Urinary bladder (tissue), 4 donors: ENCODE results near the gene PSAT1. TPM values are rescaled to one million over a fixed set of nuclear protein-coding genes. Genes with fewer than 3 reads are reported as not detected.
A peak's percentile ranks its signal among the peaks of the same experiment; 100 is the strongest.
"Not testable (repeated sequence)": the region's sequence is repeated elsewhere in the genome, so short reads cannot be mapped to it uniquely, and the experiment has no call there.

ENCODE experiments used
- DNase-seq: peaks from one replicate; pipeline ENCODE4 v3.0.0-alpha.2; 2015; ENCODE audit errors: extremely low spot score
- H3K27ac ChIP-seq: one replicate; pipeline ENCODE4 v1.5.1; 2013; ENCODE audit warnings: low read depth, mild to moderate bottlenecking, moderate library complexity
- H3K36me3 ChIP-seq: one replicate; pipeline ENCODE4 v1.6.1; 2013; ENCODE audit warnings: mild to moderate bottlenecking, moderate library complexity; ENCODE audit not compliant: insufficient read depth
- H3K4me1 ChIP-seq: one replicate; pipeline ENCODE4 v1.6.1; 2013; ENCODE audit warnings: mild to moderate bottlenecking, moderate library complexity; ENCODE audit not compliant: insufficient read depth
- H3K4me3 ChIP-seq: one replicate; pipeline ENCODE4 v1.5.1; 2013; ENCODE audit warnings: low read depth, low read length
- WGBS: extraction: QIAGEN DNeasy Blood & Tissue Kit; methylation state at CpG from one replicate; pipeline ENCODE4 v1.1.7; 2013; 5-methylcytosine and 5-hydroxymethylcytosine counted together
- polyA plus RNA-seq: library from polyadenylated mRNA; stranded (reverse); fragments of 200-250 nt; gene quantifications from one replicate; pipeline ENCODE4 v1.2.3, GENCODE V29; 2013
- total RNA-seq: library from RNA; depleted of rRNA; stranded (reverse); fragments of >200 nt; gene quantifications from one replicate; pipeline ENCODE4 v1.2.3, GENCODE V29; 2014
- donor health status: healthy with polysubstance abuse.
- donor health status: healthy.

PSAT1 gene
- total and polyA plus RNA-seq, 2 donors, result 4.7 to 9.4 TPM

- no peak overlapping the region for H3K27ac ChIP-seq
- WGBS, result 28% methylated on average over 3 of the region's 3 CpGs
- no peak overlapping the region for H3K4me3 ChIP-seq
- peak; percentile 74 for DNase-seq
- no peaks in the 10 kb centered on the region for H3K4me1 ChIP-seq
- no peaks in the 10 kb centered on the region for H3K36me3 ChIP-seq
Measured at GRCh38 chr9:78280982-78281668, 15.8 kb upstream of the PSAT1 start.

GRCh38 chr9:78284181-78284580 lies 12.7 kb upstream of the PSAT1 start:
- not testable (repeated sequence) for H3K4me3 ChIP-seq, H3K27ac ChIP-seq, DNase-seq, H3K4me1 ChIP-seq, H3K36me3 ChIP-seq
- 90% methylated on average over 4 of the region's 4 CpGs for WGBS

DNA sequence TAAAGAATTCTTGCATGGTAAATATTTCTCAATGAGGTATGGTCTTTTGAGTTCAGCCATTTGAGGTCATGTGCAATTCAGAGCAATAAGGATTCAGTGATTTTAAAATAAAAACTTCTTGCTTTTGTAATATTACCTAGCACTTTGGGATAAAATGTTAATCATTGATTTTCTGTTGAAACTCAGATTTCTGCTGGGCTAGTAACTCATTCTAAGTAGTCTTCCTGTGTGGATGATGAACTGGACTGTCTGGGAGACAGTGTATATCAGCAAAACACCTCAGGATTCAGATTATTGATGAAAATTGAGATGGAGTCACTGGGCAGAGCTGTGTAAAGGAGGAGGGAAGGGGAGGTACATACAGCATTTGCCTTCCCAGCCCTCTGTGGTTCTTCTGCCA lies 10.8 kb upstream of the PSAT1 start:
- no peak for DNase-seq
- H3K4me3 ChIP-seq, result no peak overlapping the region
- no peaks in the 10 kb centered on the region for H3K4me1 ChIP-seq
- H3K27ac ChIP-seq, result no peak overlapping the region
- H3K36me3 ChIP-seq, result no peaks in the 10 kb centered on the region

GRCh38 chr9:78286946-78287388 lies 10.0 kb upstream of the PSAT1 start:
- H3K4me1 ChIP-seq, result no peaks in the 10 kb centered on the region
- no peaks in the 10 kb centered on the region for H3K36me3 ChIP-seq
- H3K27ac ChIP-seq, result no peak overlapping the region
- no peak overlapping the region for H3K4me3 ChIP-seq
- WGBS, result 99% methylated on average over 6 of the region's 6 CpGs
- DNase-seq, result no peak

DNA sequence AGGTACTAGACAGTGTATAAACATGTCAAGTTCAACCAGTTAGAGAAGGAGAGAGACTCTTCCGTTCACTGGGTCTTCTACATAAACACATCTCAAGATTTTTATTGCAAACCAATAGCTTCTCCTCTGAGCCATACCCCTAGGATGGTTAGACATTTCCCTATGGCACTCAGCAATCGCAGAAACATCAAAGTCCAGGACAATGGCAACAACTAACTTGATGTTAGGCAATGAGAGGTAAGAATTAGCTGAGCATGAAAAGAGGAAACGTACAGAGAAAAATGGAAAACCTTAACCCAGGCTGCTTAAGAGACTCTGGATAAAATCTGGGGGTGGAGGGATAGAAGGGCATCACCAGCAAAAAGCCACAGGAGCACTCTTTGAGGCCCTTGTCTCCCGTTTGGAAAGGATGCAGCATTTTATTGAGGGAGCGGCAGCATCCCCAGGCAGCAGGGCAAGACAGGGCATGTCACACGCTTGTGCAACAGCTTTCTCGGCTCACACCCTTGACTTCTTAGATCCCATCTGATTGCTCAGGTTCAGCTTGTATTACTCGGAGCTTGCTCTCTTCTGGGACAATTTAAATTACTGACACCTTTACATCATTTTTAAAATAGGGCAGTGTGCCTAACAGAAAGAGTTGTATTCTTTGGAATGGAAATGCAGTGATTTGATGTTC lies 8.6 kb upstream of the PSAT1 start:
- H3K4me1 ChIP-seq, result no peaks in the 10 kb centered on the region
- no peaks in the 10 kb centered on the region for H3K36me3 ChIP-seq
- WGBS, result 76% methylated on average over 8 of the region's 8 CpGs
- no peak overlapping the region for H3K27ac ChIP-seq
- H3K4me3 ChIP-seq, result no peak overlapping the region
- DNase-seq, result no peak

DNA sequence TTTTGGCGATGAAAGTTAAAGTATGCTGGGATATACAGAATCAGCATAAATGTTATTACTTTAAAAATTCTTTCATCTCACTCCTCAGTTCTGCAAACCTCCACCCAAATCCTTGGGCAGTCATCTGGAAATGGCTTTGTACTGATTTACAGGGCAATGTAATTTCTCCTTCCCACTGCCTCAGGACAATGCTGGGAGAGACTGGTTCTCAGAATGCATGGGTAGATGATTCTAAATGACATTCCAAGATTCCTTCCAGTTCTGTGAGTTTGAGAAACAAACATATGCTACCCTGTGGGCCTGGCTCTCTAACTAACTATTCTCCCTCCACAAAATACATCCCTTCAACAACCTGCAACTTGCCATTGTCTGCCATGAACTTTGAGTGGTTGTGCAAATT lies 7.5 kb upstream of the PSAT1 start:
- Histone ChIP-seq H3K36me3 (no peaks in the 10 kb centered on the region), H3K27ac (no peak overlapping the region), H3K4me1 (no peaks in the 10 kb centered on the region), H3K4me3 (no peak overlapping the region)
- DNase-seq, result no peak
- 79% methylated on average over 1 of the region's 1 CpG for WGBS

- DNase-seq, result no peak
- WGBS, result 82% methylated on average over 8 of the region's 8 CpGs
- no peak overlapping the region for H3K4me3 ChIP-seq
- H3K27ac ChIP-seq, result no peak overlapping the region
- H3K36me3 ChIP-seq, result no peaks in the 10 kb centered on the region
- H3K4me1 ChIP-seq, result no peaks in the 10 kb centered on the region
Measured at GRCh38 chr9:78291240-78291925, 5.5 kb upstream of the PSAT1 start.

- no peak for DNase-seq
- Histone ChIP-seq H3K4me3 (no peak overlapping the region), H3K36me3 (no peaks in the 10 kb centered on the region), H3K4me1 (no peaks in the 10 kb centered on the region), H3K27ac (no peak overlapping the region)
- WGBS, result 37% methylated on average over 6 of the region's 6 CpGs
Measured at GRCh38 chr9:78292026-78292425, 4.9 kb upstream of the PSAT1 start.

- 95% methylated on average over 9 of the region's 9 CpGs for WGBS
- no peak for DNase-seq
- Histone ChIP-seq H3K27ac (no peak overlapping the region), H3K4me3 (no peak overlapping the region), H3K4me1 (no peaks in the 10 kb centered on the region), H3K36me3 (no peaks in the 10 kb centered on the region)
Measured at GRCh38 chr9:78292716-78293497, 4.0 kb upstream of the PSAT1 start.

- H3K27ac ChIP-seq, result no peak overlapping the region
- WGBS, result 90% methylated on average over 5 of the region's 5 CpGs
- H3K4me3 ChIP-seq, result no peak overlapping the region
- no peaks in the 10 kb centered on the region for H3K4me1 ChIP-seq
- H3K36me3 ChIP-seq, result no peaks in the 10 kb centered on the region
- no peak for DNase-seq
Measured at GRCh38 chr9:78294290-78295176, 2.4 kb upstream of the PSAT1 start.

DNA sequence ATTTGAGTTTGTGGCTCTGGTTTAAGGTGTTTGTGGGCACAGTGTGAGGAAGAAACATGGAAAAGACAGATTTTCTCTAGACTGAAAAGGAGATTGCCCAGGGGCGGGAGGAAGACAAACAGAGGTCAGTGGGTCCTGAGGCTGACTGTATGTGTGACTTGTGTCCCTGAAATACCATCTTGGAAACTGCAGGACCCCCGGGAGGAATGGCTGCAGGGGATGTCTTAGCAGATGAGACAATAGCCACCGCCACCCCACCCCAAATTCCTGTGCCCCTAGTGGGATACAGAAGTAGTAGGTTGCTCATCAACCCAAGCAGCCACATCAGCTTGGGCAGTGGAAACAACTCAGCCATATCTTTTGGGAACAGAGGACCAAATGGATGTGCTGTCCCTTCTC lies 1.7 kb upstream of the PSAT1 start:
- H3K4me1 ChIP-seq, result no peaks in the 10 kb centered on the region
- 95% methylated on average over 3 of the region's 3 CpGs for WGBS
- H3K4me3 ChIP-seq, result no peak overlapping the region
- DNase-seq, result no peak
- H3K27ac ChIP-seq, result no peak overlapping the region
- H3K36me3 ChIP-seq, result no peaks in the 10 kb centered on the region

GRCh38 chr9:78295731-78296130 lies 1.2 kb upstream of the PSAT1 start:
- H3K4me3 ChIP-seq, result no peak overlapping the region

More at GRCh38 chr9:78295731-78296130, 1.2 kb upstream of the PSAT1 start:
- DNase-seq, result no peak
- Histone ChIP-seq H3K36me3 (no peaks in the 10 kb centered on the region), H3K27ac (no peak overlapping the region), H3K4me1 (no peaks in the 10 kb centered on the region)
- WGBS, result 50% methylated on average over 6 of the region's 6 CpGs
